GM18499 (cell line): ENCODE measurements around the gene SIRPB2.

Experiments
- ATAC-seq: cut with Tn5 transposase; IDR thresholded peaks from one replicate; pipeline ENCODE4 v1.9.1; 2021; ENCODE audit warnings: moderate number of reproducible peaks; ENCODE audit not compliant: insufficient read depth, unreplicated experiment

Gene SIRPB2

DNA sequence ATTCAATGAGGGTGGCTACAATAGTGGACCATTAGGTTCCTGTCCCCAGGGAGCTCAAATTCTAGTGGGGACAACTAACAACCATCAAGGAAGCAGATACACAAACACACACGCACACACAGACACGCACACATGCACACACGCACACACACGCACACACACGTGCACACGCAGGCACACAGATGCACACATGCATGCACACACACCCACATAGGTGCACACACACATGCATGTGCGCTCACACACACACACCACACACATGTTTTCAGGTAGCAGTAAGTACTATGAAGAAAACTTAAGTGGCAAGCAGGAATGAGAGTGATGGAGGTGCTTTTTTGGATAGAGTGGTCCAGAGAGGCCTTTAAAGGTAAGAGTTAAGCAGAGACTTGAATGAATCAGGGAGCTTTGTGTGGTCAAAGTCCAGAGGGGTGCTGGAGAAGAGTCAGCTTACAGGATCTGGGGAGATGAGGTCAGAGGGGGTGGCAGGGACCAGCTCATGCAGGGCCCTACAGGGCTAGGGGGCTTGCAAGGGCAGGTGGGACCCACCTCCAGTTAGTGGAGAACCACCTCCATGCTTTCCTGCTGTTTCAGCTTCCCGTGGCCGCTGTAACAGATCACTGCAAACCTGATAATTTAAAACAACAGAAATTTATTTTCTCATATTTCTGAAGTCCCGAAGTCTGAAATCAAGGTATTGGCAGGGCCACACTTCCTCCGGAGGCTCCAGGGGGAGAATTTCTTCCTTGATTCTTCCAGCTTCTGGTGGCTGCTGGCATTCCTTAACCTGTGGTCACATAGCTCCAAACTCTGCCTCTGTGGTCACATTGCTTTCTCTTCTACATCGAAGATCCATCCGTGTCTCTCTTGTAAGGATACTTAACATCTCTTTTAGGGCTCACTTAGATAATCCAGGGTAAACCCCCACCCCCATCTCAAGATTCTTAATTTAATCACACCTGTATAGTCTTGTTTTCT lies 17.7 kb downstream of the SIRPB2 start:
- ATAC-seq: no peak

DNA sequence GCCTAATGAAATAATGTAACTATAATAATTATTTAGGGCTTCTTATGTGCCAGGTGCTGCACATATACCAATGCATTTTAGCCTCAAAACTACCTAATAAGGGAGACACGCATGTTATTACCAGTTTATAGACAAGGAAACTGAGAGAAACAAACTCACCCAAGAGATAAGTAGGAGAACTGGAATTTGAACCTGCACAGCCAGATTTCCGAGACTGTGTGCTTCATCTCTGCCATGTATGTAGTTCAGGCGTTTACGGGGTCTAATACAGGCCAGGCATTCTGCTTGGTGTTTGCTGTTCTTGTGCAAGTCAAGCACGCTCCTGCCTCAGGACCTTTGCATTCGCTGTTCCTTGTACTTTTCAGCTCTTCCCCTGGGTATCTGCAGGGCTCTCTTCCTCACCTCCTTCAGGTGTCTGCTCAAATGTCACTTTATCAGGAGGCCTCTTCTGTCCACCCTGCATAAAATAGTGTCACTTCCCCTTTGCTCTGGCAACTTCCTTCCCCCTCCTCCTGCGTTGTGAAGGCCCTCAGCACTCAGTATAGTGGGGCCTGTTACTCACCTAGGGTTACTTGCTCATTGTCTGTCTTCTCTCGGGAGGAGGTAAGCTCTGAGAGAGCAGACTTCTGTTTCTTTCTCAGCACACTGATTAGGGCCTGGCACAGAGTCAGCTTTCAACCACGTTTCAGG lies 18.5 kb downstream of the SIRPB2 start:
- ATAC-seq: no peak

DNA sequence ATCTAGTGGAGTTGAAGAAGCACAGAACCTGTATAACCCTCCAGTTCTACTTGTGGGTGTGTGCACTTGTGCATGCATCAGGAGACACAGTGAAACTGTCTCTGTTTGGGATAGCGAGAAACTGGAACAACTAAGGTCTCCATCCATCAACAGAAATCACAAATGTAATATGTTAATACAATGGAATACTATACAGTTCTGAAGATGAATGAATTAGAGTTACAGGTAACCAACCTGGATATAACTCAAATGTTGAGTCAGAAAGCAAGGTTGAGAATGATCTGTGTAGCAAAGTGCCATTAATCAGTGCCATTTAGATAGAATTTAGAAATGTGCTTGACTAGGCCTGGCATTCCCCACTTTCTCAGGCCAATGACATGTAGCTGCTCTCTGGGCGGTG lies 20.0 kb downstream of the SIRPB2 start:
- no peak for ATAC-seq

DNA sequence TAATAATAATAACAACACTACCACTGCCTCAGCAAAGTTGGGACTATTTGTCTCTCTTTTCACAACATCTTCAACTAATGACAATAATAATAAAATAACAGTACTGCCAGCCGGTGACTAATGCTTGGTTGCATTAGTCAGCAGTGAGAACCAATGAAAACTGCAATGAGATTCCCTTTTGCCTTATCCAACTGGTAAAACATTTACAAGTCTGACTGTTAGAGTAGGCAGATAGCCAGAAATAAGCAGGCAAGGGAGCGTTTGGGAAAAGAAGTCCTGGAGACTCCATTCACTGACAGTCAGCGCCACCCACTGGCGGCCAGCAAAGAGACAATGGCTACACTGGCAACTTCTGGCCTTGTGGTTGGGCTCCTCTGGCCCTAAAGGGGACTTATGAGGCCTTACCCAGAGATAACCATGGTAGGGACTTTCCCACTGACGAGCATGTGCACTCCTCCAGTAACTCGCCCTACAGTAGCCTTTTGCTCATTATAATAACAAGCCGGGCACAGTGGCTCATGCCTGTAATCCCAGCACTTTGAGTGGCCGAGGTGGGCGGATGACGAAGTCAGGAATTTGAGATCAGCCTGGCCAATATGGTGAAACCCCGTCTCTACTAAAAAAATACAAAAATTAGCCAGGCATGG lies 21.2 kb downstream of the SIRPB2 start:
- no peak for ATAC-seq

DNA sequence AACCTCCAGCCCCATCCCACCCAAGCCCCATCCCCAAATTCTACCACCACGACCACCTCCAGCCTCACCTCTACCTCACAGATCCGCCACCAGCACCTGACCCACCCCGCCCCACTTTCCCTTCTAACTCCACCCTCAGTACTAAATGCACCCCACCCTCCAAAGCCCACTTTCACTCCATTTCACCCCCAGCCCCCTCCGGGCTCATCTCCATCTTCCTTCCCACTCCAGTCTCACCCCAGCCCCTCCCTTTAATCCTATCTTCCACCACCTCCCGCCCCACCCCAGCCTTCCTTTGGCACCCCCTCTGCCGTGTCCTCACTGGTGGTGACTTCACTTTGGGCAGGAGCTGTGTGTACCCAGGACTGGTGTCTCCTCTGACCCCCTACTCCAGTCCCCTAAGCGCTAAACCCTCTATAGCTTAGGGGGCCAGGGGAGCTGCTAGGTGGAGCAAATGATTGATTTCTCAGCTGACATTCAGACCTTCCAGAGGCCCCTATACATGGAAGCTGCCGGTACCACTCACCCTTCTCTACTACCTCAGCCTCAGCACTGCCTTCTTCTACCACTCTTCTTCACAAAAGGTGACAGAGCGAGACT lies 21.8 kb downstream of the SIRPB2 start:
- no peak for ATAC-seq

DNA sequence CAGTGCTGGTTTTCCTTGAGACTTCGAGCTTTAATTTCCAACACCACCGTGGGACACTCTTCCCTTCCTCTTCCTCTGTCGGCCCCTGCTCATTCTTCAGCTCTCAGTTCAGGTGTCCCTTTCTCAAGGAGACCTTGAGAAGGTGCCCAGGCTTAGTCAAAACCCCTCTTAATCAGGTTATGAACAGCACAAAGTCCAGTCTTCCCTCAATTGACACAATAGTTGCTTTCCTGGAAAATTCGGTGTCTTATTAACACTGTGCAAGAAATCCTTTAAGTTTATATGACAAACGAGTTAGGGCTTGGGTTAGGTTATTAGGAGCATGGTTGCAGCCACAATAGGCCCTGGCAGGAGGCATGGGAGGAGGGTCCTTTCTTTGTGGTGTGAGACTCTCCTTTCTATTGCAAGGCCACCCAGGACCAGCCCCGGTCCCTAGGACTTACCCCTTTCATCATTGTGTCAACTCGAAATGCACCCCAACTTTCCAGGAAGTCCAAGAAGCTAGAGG lies 23.0 kb downstream of the SIRPB2 start:
- no peak for ATAC-seq

DNA sequence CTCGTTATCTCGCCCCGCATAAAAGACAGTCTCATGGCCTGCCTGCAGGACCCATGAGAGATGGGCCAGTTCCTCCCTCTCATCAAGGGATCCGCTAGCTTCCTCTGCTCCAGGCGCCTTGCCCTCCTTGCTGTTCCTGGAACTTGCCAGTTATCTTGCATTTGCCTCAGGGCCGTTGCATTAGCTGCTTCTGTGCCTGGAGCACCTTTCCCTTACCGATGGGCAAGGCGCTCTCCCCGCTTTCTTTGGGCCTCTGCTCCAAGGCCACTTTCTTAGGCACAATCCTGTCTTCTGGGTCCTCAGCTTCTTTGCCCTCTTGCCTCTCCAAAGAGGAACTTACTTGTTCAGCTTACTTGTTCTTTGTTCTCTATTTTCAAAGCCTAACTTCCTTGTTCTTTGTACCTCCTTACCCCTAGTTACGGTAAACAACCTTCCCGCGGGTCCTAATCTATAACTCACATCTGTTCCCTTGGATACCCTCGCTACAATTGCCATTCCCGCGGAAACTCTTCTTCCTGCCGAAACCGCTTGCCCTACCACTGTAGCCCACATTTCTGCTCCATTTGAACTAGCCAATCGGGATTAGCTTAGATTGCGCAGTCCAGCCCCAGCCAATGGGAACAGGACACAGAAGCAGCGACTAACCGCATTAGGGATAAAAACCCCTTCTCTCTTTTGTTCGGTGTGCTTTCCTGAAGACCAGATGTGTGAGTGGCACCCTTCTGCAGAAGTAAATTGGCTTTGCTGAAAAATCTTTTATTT lies 23.7 kb downstream of the SIRPB2 start:
- ATAC-seq: no peak

DNA sequence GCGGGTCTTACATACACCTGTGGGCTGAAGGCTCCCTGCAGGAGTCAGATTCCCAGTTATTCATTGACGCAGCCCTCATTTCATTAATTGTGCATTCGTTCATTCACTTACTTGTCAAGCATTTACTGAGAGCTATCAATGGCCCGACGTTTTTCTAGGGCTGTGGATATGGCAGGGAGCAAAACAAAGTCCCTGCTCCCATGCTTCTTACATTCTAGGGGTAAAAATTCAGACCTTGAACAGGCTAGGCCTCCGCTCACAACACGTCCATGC lies 24.2 kb downstream of the SIRPB2 start:
- ATAC-seq: no peak

DNA sequence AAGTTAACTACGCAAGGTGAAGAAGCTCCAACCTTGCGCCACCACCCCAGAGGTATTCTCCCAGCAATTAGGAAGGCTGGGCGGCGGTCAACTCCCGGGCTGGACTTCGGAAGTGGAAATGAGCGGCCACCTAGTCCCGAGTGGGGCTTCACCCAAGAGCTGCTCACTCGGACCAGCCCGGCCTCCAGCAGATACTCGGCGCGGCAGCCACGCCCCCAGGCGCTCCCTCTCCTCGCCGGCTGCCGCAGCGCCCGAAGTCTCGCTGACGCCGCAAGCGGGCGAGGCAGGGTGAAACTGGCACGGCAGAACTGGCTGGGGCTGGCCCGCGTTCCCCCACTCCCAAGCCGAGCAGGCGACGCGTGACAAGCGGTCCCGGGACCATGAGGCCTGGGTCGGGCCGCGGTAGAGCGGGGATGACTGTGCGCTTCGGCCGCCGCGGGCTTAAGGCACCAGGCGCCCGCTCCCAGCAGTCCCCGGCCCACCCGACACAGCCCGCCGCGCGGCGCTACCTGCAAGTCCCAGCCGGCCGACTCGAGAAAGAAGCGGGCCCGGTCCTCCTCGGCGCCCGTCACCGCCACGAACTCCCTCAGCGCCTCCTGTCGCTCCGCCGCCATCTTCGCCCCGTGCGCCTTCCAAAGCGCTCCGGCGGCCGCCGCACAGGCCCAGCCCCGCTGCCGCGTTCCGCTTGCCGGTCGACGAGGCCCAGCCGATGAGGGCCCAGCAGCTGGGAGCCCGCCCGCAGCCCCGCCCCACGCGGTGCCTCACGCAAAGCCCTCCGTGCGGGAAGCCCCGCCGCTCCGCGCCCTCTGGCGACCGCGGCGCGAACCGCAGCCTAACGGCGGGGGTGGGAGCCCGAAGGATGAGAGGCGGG lies 24.8 kb downstream of the SIRPB2 start, which contains the start of gene NSFL1C:
Gene NSFL1C (minus strand): TSS at position 639 of the 871 bp plus-strand sequence. CDS start 25 bp downstream, at position 614.
- peak; percentile 61 for ATAC-seq

DNA sequence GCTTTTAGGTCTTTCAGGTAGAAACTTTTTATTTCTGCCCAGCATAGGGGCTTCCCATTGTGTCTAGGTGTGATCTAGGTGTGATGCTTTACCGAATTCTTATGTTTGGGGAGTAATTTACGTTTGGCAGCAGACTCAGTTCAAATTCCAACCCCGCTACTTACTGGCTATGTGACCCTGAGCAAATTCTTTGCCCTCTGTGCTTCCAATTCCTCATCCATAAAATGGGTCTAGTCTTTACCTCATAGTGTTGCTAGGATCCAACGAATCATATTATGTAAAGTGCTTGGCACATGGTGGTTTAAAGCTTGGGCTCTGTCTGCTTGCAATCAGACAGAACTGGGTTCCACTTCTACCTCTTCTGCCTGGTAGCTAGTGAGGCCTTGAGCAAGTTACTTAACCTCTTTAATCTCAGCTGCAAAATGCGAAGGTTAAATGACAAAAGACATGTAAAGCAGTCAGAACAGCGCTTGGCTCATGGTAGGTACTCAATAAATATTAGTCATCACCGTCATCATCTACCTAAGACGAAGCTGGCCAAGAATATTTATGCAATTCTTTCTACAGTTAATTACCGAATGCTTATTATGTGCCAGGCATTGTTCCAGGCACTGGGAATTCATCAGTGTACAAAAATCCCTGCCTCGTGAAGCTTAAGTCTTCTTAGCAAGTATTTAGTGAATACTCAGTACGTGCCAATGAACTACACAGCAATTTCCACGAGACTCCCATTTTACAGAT lies 25.6 kb downstream of the SIRPB2 start:
- ATAC-seq: no peak

DNA sequence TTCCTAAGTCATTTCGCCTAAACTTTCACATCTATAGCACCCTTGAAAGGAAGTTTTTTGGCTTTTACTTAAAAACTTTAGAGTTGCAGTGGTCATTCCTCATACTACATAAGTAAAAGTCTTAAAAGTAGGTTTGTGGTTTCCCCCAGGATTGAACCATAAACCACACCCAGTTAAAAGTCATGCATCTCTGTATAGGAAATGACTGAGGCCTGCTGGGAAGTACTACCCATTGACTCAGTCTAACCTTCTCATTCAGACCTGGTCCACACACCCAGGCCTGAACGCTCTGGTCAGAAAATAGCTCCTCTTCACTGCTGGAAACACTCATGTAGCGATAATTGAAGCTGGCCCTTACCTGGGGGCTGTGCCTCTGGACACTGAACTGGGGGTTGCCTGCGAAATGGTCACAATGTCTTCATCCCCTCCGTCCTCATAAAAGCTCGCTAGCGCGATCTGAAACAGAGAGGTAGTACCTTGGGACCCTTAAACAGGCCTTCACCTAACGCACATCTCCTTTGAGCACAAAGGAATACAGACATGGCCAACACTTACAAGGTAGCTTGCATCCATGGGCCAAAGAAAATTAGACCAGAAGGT lies 27.1 kb downstream of the SIRPB2 start:
- ATAC-seq: no peak

DNA sequence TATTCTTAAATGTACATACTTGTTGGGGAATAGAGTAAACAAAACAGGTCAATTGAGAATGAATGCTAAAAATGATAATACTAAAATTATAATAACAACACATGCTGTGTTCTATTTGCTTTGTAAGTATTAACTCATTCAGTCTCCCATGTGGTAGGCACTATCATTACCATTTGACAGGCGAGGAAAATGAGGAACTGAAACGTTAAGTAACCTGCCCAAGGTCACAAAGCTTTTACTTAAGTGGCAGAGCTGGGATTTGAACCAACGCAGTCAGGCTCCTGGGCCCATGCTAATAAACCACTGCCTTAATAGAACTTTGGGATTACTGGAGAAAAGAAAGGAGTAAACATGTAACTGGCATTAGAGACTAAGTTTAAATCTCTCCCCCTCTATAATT lies 28.4 kb downstream of the SIRPB2 start:
- ATAC-seq: no peak

DNA sequence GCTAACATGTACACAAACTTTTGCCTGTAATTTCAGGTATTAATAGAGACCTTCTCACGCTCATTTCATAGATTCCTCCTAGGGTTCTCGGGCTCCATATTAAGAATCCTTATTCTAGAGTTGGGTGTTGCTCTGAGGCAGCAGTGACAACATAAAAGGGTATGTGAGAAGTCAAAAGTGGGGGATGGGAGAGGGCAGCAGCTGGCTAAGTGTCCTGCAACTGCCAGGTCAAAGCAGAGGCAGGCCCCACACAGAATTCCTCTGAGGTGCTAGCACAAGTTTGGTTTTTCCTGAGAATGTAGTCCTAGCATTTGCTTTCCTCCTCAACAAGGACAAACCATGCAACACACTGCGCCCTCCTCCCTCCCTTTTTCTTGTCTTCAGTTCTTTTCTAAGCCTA lies 29.2 kb downstream of the SIRPB2 start:
- ATAC-seq: no peak

DNA sequence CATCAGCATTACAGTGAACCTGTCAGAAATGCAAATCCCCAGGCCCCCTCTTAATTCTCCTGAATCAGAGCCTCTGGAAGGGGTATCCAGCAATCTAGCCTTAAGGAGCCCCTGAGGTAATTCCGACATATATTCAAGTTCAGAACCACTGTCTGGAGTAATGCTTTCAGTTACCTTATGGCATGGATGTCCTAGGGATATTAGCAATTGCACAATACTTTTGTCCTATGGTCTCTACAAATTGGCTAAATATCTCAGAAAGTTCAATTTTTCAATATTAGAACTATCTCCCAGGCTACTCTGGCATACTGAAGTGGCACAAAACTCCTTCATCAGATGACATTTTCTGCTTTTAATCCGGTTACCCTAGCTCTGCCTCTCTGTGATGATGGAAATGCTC lies 30.9 kb downstream of the SIRPB2 start:
- no peak for ATAC-seq

DNA sequence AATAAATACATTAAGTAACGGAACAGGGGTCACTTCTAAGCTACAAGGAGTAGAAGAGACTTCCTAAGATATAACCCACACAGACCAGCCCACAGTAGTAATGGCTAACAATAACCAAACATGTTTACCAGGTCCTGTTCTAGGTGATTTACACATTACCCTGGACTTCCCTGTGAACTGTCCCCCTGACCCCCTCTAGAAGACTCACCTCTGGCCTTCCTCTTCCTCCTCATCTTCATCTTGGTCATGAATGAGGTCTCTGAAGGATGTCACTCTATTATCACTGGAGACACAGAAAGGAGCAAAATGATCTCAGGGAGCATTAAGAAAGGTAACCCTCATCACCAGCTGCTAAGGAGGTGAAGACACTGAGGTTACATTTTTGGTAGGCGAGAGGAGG lies 33.2 kb downstream of the SIRPB2 start:
- no peak for ATAC-seq

DNA sequence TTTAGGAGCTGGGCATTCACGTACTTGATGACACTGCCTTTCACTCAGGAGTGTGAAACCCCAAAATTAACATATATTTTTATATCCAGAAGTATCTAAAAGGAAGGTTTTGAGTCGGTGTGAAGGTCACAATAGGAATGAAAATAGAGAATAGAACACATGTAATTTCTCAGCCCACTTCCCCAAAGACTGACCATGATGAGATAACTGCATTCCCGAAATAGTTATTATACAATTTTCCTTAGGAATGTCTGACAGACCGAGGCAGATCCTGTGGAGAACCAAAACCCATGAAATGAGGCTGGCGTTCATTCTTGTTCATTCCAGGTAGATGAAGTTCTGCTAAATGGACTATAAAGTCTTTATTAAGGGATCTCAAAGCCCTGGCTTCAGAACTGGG lies 34.9 kb downstream of the SIRPB2 start:
- ATAC-seq: no peak

DNA sequence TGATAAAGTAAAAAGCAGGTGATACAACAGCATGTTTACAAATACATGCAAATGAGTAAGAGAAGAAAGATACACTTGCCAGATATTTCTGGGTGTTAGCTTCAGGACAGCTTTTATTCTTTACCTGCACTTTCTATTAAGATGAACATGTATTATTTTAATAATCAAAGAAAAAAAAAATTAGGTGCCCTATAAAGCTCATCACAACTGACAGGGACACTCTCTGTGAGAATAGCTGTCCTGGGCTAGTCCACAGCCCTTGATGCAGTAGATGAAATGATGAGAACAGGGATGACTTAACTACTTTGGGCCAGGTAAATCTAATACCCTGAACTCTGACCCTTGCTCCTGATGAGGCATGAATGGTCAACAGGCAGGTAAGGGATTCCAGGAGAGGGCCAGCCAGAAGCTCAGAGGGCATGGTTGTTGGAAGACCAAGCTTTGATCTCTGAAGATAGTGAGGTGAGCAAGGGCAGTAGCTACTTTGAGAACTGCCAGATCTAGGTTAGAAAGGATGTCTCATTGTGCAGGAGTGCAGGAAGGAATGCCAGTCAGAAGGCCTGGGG lies 40.2 kb downstream of the SIRPB2 start:
- ATAC-seq: no peak

DNA sequence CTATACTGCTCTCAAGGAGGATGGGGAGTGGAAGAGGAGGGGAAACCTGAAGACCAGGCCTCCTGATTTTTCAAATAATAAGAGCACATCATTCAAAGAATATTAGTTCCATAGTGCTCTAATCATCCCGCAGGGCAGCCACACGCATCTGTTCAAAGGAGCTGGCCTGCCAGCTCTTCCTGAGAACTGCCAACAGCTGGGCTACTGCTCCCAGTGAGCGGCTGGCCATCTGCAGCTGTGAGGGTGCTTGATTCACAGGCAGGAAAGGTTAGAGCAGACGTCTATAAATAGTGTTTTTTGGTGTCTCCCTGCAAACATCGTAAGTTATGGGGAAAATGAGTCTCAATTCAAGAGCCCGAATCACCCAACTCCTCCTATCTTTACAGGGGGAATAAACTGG lies 41.9 kb downstream of the SIRPB2 start:
- ATAC-seq: no peak
